HepG2 (cell line): ENCODE data around the gene BCAS3. TPM values are rescaled to one million over a fixed set of nuclear protein-coding genes. Genes with fewer than 3 reads are reported as not detected.

Experiments used
- HMG20A ChIP-seq: IDR thresholded peaks from 2 replicates; pipeline ENCODE4 v1.6.1; 2016; ENCODE audit warnings: borderline replicate concordance
- NR2F1 ChIP-seq, 2 experiments: fragments of 450-650 bp in 1 of 2; formaldehyde crosslinking in 1 of 2; IDR thresholded peaks; 2 replicates each; pipeline versions ENCODE4 v1.5.0 to v1.6.1; 2016 to 2020; ENCODE audit warnings: mild to moderate bottlenecking in 1 of 2, missing compliant biosample characterization in 1 of 2, missing genetic modification reagents in 1 of 2, moderate library complexity in 1 of 2
- POLR2A ChIP-seq, 2 experiments: IDR thresholded peaks; 2 replicates each; pipeline ENCODE4 v1.6.1; 2011; ENCODE audit warnings: low read depth in 2 of 2, low read length in 2 of 2, mild to moderate bottlenecking in 1 of 2, moderate library complexity in 1 of 2; ENCODE audit not compliant: insufficient read depth in 1 of 2
- SALL1 ChIP-seq: sonication (generic); formaldehyde crosslinking; IDR thresholded peaks from 2 replicates; pipeline ENCODE4 v1.8.0; 2022; ENCODE audit warnings: mild to moderate bottlenecking, missing genetic modification reagents
- TAF15 ChIP-seq: fragments of 200-400 bp; formaldehyde crosslinking; IDR thresholded peaks from one replicate; pipeline ENCODE4 v1.6.1; 2018; ENCODE audit warnings: mild to moderate bottlenecking, low read depth, low read length; ENCODE audit not compliant: poor library complexity, severe bottlenecking
- ZNF737 ChIP-seq: sonication (generic); formaldehyde crosslinking; IDR thresholded peaks from 2 replicates; pipeline ENCODE4 v1.5.0; 2020; ENCODE audit warnings: missing genetic modification reagents, mild to moderate bottlenecking, borderline replicate concordance
- ZNF773 ChIP-seq: sonication (generic); formaldehyde crosslinking; IDR thresholded peaks from 2 replicates; pipeline ENCODE4 v1.4.0; 2020; ENCODE audit warnings: missing genetic modification reagents, borderline replicate concordance
- ZNF788 ChIP-seq: sonication (generic); formaldehyde crosslinking; IDR thresholded peaks from 2 replicates; pipeline ENCODE4 v1.5.0; 2020; ENCODE audit warnings: mild to moderate bottlenecking, missing genetic modification reagents, borderline replicate concordance
- polyA plus RNA-seq, 8 experiments: library from polyadenylated mRNA; depleted of rRNA in 3 of 8; stranded (reverse) in 7 of 8; unstranded in 1 of 8; fragments of >200 nt; fragmentation: Illumina TruSeq in 4 of 8; extraction: Trizol in 4 of 8; gene quantifications; 2 replicates each; pipeline versions ENCODE4 v1.2.1 to v1.2.3, GENCODE V29; 2011 to 2016; ENCODE audit warnings: low read depth in 4 of 8, missing spikeins in 1 of 8, mixed read lengths in 1 of 8; ENCODE audit not compliant: insufficient read depth in 1 of 8
- total RNA-seq, 5 experiments: library from RNA; depleted of rRNA; stranded (reverse); fragments of >200 nt; fragmentation: Illumina TruSeq; extraction: Trizol; gene quantifications; 2 replicates each; pipeline ENCODE4 v1.2.3, GENCODE V29; 2016; ENCODE audit warnings: low read depth in 1 of 5
- TF ChIP-seq, protein P1 (sequence below): sonication (generic); formaldehyde crosslinking; IDR thresholded peaks from 2 replicates; pipeline ENCODE4 v1.4.0; 2020; ENCODE audit warnings: missing genetic modification reagents, borderline replicate concordance
- TF ChIP-seq, protein P2 (sequence below): sonication (generic); formaldehyde crosslinking; IDR thresholded peaks from 2 replicates; pipeline ENCODE4 v1.5.1; 2020; ENCODE audit warnings: mild to moderate bottlenecking, missing genetic modification reagents
- TF ChIP-seq, protein P3 (sequence below): sonication (generic); formaldehyde crosslinking; IDR thresholded peaks from 2 replicates; pipeline ENCODE4 v1.8.0; 2022; ENCODE audit warnings: missing genetic modification reagents, mild to moderate bottlenecking, inconsistent platforms, borderline replicate concordance
- TF ChIP-seq, protein P4 (sequence below): sonication (generic); formaldehyde crosslinking; IDR thresholded peaks from 2 replicates; pipeline ENCODE4 v1.5.1; 2020; ENCODE audit warnings: missing genetic modification reagents, mild to moderate bottlenecking, borderline replicate concordance
- TF ChIP-seq, protein P5 (sequence below): sonication (generic); formaldehyde crosslinking; IDR thresholded peaks from 2 replicates; pipeline ENCODE4 v1.8.0; 2022; ENCODE audit warnings: mild to moderate bottlenecking, missing genetic modification reagents, borderline replicate concordance

The BCAS3 gene
- total and polyA plus RNA-seq, 2 of the 13 experiments (the other 11 are each of a cell fraction or from before 2014, with no cell fraction given), result 10.7 to 11.2 TPM

DNA sequence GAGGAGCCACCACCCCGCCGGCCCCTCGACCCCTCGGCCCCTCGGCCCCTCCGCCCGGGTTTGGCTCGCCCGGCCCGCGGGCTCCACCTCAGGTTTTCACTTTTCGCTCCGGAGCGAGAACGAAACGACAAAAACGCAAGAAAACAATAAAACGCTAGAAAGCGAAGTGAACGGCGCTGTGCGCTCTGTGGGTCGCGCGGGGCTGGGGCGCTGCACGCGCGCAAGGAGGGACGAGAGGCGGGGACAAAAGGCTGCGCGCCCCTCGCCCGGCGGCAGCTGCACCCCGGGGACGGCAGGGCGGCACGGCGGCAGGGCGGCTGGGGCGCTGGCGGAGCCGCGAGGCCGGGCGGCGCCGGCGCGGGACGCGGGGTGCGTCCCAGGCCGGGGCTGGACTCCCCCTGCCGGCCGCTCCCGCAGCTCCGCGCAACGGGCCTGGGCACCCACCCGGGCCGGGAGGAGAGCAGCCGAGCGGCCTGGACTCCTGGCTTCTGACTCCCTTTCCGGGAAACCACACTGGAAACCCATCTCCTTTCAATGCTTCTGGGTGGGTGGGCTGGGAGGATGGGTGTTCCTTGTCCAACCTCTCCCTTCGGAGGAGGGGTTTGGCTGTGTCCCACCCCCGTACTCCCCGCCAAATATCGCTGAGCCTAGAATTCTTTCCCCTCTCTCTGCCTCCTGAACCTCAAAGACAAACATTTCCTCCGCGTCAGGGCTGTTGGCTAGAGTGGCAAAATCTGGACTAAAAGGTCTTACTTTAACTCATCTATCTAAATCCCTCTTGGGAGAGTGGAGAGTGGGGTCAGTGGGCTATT is 731.9 kb downstream of the BCAS3 start (continued):
- TF ChIP-seq, protein P1, sequence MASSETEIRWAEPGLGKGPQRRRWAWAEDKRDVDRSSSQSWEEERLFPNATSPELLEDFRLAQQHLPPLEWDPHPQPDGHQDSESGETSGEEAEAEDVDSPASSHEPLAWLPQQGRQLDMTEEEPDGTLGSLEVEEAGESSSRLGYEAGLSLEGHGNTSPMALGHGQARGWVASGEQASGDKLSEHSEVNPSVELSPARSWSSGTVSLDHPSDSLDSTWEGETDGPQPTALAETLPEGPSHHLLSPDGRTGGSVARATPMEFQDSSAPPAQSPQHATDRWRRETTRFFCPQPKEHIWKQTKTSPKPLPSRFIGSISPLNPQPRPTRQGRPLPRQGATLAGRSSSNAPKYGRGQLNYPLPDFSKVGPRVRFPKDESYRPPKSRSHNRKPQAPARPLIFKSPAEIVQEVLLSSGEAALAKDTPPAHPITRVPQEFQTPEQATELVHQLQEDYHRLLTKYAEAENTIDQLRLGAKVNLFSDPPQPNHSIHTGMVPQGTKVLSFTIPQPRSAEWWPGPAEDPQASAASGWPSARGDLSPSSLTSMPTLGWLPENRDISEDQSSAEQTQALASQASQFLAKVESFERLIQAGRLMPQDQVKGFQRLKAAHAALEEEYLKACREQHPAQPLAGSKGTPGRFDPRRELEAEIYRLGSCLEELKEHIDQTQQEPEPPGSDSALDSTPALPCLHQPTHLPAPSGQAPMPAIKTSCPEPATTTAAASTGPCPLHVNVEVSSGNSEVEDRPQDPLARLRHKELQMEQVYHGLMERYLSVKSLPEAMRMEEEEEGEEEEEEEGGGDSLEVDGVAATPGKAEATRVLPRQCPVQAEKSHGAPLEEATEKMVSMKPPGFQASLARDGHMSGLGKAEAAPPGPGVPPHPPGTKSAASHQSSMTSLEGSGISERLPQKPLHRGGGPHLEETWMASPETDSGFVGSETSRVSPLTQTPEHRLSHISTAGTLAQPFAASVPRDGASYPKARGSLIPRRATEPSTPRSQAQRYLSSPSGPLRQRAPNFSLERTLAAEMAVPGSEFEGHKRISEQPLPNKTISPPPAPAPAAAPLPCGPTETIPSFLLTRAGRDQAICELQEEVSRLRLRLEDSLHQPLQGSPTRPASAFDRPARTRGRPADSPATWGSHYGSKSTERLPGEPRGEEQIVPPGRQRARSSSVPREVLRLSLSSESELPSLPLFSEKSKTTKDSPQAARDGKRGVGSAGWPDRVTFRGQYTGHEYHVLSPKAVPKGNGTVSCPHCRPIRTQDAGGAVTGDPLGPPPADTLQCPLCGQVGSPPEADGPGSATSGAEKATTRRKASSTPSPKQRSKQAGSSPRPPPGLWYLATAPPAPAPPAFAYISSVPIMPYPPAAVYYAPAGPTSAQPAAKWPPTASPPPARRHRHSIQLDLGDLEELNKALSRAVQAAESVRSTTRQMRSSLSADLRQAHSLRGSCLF, result no peak
- TF ChIP-seq NR2F1 (CRISPR knock-in tag; IDR thresholded peaks at IDR 0.05) (no peak), HMG20A (CRISPR knock-in tag) (no peak), ZNF737 (no peak), SALL1 (CRISPR knock-in tag) (peak; percentile 61), TAF15 (peak; percentile 90), POLR2A (IDR thresholded peaks at IDR 0.05; ENCODE audit: insufficient read depth in 1 of 2, low read depth in 2 of 2, low read length in 2 of 2) (peak in 1 of 2 experiments; percentile 40; a peak in 1 of 4 replicates), ZNF788 (CRISPR knock-in tag) (no peak), ZNF773 (peak; percentile 58; the same call in 1 of the 2 replicates)
- TF ChIP-seq, protein P2, sequence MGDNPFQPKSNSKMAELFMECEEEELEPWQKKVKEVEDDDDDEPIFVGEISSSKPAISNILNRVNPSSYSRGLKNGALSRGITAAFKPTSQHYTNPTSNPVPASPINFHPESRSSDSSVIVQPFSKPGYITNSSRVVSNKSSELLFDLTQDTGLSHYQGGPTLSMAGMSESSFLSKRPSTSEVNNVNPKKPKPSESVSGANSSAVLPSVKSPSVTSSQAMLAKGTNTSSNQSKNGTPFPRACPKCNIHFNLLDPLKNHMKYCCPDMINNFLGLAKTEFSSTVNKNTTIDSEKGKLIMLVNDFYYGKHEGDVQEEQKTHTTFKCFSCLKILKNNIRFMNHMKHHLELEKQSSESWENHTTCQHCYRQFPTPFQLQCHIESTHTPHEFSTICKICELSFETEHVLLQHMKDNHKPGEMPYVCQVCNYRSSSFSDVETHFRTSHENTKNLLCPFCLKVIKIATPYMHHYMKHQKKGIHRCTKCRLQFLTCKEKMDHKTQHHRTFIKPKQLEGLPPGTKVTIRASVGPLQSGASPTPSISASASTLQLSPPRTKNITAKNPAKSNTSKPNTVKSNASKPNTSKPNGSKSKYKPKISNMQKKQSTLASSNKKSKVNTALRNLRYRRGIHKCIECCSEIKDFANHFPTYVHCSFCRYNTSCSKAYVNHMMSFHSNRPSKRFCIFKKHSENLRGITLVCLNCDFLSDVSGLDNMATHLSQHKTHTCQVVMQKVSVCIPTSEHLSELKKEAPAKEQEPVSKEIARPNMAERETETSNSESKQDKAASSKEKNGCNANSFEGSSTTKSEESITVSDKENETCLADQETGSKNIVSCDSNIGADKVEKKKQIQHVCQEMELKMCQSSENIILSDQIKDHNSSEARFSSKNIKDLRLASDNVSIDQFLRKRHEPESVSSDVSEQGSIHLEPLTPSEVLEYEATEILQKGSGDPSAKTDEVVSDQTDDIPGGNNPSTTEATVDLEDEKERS (CRISPR knock-in tag), result no peak
- TF ChIP-seq, protein P3, sequence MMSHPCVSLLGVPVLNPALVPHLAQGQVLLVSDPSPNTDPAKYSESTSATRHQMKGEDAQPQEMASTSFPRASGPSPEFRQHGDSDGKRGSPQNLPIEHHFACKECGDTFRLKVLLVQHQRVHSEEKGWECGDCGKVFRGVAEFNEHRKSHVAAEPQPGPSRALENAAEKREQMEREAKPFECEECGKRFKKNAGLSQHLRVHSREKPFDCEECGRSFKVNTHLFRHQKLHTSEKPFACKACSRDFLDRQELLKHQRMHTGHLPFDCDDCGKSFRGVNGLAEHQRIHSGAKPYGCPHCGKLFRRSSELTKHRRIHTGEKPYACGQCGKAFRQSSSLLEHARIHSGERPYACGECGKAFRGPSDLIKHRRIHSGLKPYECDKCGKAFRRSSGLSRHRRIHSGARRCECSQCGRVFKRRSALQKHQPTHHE (CRISPR knock-in tag), result no peak
- TF ChIP-seq, protein P4, sequence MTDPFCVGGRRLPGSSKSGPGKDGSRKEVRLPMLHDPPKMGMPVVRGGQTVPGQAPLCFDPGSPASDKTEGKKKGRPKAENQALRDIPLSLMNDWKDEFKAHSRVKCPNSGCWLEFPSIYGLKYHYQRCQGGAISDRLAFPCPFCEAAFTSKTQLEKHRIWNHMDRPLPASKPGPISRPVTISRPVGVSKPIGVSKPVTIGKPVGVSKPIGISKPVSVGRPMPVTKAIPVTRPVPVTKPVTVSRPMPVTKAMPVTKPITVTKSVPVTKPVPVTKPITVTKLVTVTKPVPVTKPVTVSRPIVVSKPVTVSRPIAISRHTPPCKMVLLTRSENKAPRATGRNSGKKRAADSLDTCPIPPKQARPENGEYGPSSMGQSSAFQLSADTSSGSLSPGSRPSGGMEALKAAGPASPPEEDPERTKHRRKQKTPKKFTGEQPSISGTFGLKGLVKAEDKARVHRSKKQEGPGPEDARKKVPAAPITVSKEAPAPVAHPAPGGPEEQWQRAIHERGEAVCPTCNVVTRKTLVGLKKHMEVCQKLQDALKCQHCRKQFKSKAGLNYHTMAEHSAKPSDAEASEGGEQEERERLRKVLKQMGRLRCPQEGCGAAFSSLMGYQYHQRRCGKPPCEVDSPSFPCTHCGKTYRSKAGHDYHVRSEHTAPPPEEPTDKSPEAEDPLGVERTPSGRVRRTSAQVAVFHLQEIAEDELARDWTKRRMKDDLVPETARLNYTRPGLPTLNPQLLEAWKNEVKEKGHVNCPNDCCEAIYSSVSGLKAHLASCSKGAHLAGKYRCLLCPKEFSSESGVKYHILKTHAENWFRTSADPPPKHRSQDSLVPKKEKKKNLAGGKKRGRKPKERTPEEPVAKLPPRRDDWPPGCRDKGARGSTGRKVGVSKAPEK (CRISPR knock-in tag), result no peak
- TF ChIP-seq, protein P5, sequence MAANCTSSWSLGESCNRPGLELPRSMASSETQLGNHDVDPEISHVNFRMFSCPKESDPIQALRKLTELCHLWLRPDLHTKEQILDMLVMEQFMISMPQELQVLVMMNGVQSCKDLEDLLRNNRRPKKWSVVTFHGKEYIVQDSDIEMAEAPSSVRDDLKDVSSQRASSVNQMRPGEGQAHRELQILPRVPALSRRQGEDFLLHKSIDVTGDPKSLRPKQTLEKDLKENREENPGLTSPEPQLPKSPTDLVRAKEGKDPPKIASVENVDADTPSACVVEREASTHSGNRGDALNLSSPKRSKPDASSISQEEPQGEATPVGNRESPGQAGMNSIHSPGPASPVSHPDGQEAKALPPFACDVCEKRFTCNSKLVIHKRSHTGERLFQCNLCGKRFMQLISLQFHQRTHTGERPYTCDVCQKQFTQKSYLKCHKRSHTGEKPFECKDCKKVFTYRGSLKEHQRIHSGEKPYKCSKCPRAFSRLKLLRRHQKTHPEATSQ, result no peak
